SU-DHL-6 (cell line): ENCODE results near the gene ACVR1C.

Source experiments
- EZH2phosphoT487 ChIP-seq: fragments of 200-600 bp; sonication (generic), shearing (Covaris generic); conservative IDR thresholded peaks from 2 replicates; pipeline ENCODE4 v1.6.1; 2018; ENCODE audit warnings: mild to moderate bottlenecking, antibody characterized with exemption, low read length, moderate library complexity, mixed read lengths
- TF ChIP-seq, protein P1 (sequence below): fragments of 200-600 bp; sonication (generic); IDR thresholded peaks from one replicate; pipeline ENCODE4 v1.5.1; 2017; ENCODE audit warnings: antibody characterized with exemption, mild to moderate bottlenecking, low read length, moderate library complexity; ENCODE audit not compliant: insufficient read depth, poor library complexity, severe bottlenecking

DNA sequence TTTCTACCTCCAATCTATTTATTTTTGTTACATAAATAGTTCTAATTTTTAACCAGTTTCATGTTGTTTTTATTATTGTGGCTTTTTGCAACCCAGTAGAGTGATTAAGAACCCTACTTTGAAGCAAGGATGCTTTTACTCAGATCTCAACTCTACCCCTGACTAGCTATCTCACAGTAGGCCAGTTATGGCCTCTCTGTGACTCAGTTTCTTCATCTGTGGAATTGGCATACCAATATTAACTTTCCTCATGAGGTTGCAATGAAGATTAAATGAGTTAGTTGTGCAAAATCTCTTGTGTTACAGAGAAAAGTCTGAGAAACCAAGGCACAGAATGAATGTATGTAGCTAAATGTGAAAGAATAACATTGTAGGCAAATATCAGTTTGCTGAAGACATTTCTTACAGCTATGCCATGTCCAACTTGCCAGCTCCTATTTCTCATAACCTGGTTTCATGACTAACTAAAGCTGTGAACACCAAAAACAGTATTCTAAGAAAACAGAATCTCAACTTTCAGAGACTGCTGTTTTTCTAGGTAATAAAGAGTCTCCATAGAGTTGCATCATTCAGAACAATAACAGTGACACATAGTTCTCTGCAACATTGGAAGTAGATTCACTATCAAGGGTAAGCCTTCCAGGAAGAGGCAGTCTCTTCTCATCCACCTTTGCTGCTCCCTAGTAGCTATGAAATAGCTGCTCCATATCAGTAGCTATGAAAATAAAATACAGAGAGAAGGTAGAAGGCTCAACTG is 151.5 kb downstream of the ACVR1C start:
- no peak for TF ChIP-seq EZH2phosphoT487
- TF ChIP-seq, protein P1, sequence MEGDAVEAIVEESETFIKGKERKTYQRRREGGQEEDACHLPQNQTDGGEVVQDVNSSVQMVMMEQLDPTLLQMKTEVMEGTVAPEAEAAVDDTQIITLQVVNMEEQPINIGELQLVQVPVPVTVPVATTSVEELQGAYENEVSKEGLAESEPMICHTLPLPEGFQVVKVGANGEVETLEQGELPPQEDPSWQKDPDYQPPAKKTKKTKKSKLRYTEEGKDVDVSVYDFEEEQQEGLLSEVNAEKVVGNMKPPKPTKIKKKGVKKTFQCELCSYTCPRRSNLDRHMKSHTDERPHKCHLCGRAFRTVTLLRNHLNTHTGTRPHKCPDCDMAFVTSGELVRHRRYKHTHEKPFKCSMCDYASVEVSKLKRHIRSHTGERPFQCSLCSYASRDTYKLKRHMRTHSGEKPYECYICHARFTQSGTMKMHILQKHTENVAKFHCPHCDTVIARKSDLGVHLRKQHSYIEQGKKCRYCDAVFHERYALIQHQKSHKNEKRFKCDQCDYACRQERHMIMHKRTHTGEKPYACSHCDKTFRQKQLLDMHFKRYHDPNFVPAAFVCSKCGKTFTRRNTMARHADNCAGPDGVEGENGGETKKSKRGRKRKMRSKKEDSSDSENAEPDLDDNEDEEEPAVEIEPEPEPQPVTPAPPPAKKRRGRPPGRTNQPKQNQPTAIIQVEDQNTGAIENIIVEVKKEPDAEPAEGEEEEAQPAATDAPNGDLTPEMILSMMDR = no peak
